ENCODE measurements around the gene KRT39. TPM values are rescaled to one million over a fixed set of nuclear protein-coding genes. Genes with fewer than 3 reads are reported as not detected.

Gene KRT39
- not detected in 2 replicates for total RNA-seq

DNA sequence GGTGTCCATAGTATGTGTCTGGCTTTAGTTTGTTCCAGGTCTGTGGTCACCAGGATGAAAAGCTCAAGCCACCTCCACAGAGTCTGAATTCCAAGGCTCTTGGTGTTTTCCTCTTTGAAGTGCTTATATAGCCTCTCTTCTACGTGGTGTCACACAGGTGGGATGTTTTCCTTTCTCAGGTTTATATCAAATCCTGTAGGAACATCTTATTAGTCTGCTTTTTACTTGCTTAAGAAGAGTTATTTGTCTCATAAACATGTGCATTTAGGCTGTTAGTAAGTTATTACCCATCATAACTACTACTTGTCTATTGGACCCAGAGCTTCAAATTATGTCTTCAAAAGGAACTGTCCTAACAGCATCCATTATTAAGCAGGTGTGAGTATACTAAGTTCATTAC is at the start of gene KRT39:
KRT39 (minus strand) TSS at position 101 of the 400 bp plus-strand sequence; CDS start at position 9, 92 bp downstream.

DNA sequence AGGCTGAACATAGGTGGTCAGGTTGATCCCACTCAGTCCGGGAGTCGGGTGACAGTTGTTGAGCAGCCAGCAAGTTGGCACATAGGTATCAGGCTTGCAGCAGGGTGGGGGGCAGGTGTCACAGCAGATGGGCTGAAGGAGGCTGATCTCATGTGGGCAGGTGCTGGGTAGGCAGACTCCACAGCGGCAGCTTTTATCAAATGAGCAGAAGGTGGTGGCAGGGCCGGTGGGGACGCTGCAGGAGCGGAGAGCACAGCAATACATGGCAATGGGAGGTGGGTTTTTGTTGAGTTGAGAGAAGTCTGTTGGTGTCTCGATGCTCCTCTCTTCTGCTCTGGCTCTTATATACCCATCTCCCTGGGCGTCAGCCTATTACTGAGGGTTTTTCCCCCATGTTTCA is 42.1 kb upstream of the KRT39 start, which contains the start of gene KRTAP3-1:
KRTAP3-1 (minus strand) TSS at position 318 of the 400 bp plus-strand sequence; CDS start at position 264, 54 bp downstream.

DNA sequence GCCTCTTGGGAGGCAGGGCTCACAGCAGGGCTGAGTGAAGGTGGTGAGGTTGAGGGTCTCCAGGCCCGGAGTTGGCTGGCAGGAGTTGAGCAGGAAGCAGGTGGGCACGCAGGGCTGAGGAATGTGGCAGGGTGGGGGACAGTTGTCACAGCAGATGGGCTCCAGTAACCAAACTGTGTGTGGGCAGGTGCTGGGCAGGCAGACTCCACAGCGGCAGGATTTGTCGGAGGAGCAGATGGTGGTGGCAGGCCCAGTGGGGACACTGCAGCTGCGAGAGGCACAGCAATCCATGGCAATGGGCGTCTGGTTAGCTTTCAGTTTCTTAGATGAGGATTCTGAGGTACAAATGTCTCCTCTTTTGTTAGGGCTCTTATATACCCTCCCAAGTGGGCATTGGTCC is 32.8 kb upstream of the KRT39 start, which contains the start of gene KRTAP3-2:
KRTAP3-2 (minus strand) TSS at position 344 of the 400 bp plus-strand sequence; CDS start at position 291, 53 bp downstream.

DNA sequence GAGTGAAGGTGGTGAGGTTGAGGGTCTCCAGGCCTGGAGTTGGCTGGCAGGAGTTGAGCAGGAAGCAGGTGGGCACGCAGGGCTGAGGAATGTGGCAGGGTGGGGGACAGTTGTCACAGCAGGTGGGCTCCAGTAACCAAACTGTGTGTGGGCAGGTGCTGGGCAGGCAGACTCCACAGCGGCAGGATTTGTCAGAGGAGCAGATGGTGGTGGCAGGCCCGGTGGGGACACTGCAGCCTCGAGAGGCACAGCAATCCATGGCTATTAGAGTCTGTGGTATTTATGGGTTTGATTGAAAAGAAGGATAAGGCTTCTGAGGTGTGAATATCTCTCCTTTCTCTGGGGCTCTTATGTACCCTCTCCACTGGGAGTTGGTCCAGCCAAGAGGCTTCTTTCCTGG is 27.1 kb upstream of the KRT39 start, which contains the start of gene KRTAP3-3:
KRTAP3-3 (minus strand) TSS at position 326 of the 400 bp plus-strand sequence; CDS start at position 259, 67 bp downstream.

DNA sequence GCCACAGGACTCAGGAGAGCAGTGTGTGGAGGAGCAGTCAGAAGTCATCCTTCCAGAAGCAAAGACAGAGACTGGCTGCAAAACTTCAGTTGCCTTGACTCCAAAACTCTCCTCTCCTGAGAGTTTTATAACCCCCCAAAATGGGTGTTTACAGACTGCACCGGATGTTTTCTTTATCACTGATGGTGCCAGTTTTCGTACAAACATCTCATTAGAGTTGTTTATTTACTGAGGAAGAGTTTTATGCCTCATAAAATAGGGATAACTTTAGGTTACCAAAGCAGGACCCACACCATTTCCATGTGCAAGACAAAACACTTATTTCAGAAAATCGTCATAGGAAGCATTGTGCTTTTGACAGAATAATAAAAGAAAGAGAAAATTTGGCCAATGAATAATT is 17.5 kb upstream of the KRT39 start, which contains the start of gene KRT40:
KRT40 (minus strand) TSS at position 101 of the 400 bp plus-strand sequence; CDS start at position 48, 53 bp downstream.

DNA sequence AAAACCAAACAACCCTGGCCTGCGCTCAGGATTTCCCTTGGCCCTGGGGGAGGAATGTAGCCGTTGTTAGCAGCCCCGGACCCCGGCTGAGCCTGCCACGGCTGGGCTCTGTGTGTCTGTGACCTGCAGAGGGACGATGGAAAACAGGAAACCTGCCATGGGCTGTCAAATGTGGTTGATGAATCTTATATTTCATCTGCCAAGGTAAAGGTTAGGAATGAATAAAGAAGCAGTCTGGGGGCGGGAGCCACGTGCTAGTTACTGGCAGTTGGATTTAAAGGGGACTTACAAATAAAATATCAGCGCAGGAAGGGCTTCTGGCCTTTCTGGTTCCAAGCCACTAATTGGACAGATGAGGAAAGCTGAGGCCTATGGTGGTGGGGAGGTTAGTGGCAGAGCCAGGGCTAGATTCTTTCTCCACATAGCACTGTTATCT is 29.3 kb downstream of the KRT39 start, which contains the start of gene KRT23:
KRT23 (minus strand) TSS at position 263 of the 436 bp plus-strand sequence. CDS start 1,043 bp downstream, outside the sequence.

Other genes starting within 250 kb of the KRT39 start
- not detected in 2 replicates for gene KRT25, start 211.6 kb downstream of the KRT39 start, total RNA-seq
- gene KRT26, start 194.7 kb downstream of the KRT39 start, total RNA-seq: not detected in 2 replicates
- not detected in 2 replicates for gene KRT27, start 184.4 kb downstream of the KRT39 start, total RNA-seq
- not detected in 2 replicates for gene KRT28, start 167.0 kb downstream of the KRT39 start, total RNA-seq
- 18.0 and 18.8 TPM in 2 replicates for gene KRT10, start 144.3 kb downstream of the KRT39 start, total RNA-seq
- not detected in 2 replicates for gene KRT12, start 99.7 kb downstream of the KRT39 start, total RNA-seq
- gene KRT20, start 81.7 kb downstream of the KRT39 start, total RNA-seq: not detected in 2 replicates
- not detected in 2 replicates for gene KRT23, start 29.3 kb downstream of the KRT39 start, total RNA-seq
- not detected in 2 replicates for gene KRT40, start 17.4 kb upstream of the KRT39 start, total RNA-seq
- gene KRTAP3-3, start 27.2 kb upstream of the KRT39 start, total RNA-seq: not detected in 2 replicates
- gene KRTAP3-2, start 33.0 kb upstream of the KRT39 start, total RNA-seq: not detected in 2 replicates
- gene KRTAP3-1, start 42.2 kb upstream of the KRT39 start, total RNA-seq: not detected in 2 replicates
- gene KRTAP1-5, start 60.3 kb upstream of the KRT39 start, total RNA-seq: not detected in 2 replicates
- gene KRTAP1-4, start 63.2 kb upstream of the KRT39 start, total RNA-seq: not detected in 2 replicates
- gene KRTAP1-3, start 67.9 kb upstream of the KRT39 start, total RNA-seq: not detected in 2 replicates
- not detected in 2 replicates for gene KRTAP1-1, start 74.5 kb upstream of the KRT39 start, total RNA-seq
- not detected in 2 replicates for gene KRTAP2-1, start 80.4 kb upstream of the KRT39 start, total RNA-seq
- gene KRTAP2-2, start 88.3 kb upstream of the KRT39 start, total RNA-seq: not detected in 2 replicates
- gene KRTAP2-3, start 93.2 kb upstream of the KRT39 start, total RNA-seq: not detected in 2 replicates
- gene KRTAP2-4, start 98.9 kb upstream of the KRT39 start, total RNA-seq: not detected in 2 replicates
- not detected in 2 replicates for gene KRTAP4-7, start 117.2 kb upstream of the KRT39 start, total RNA-seq
- not detected in 2 replicates for gene KRTAP4-8, start 131.2 kb upstream of the KRT39 start, total RNA-seq
- not detected in 2 replicates for gene KRTAP4-16, start 135.3 kb upstream of the KRT39 start, total RNA-seq
- gene KRTAP4-9, start 138.4 kb upstream of the KRT39 start, total RNA-seq: not detected in 2 replicates
- not detected in 2 replicates for gene KRTAP4-11, start 151.4 kb upstream of the KRT39 start, total RNA-seq
- gene KRTAP4-12, start 157.2 kb upstream of the KRT39 start, total RNA-seq: not detected in 2 replicates
- gene KRTAP4-6, start 173.6 kb upstream of the KRT39 start, total RNA-seq: not detected in 2 replicates
- not detected in 2 replicates for gene KRTAP4-5, start 182.9 kb upstream of the KRT39 start, total RNA-seq
- not detected in 2 replicates for gene KRTAP4-4, start 193.8 kb upstream of the KRT39 start, total RNA-seq
- gene KRTAP4-3, start 201.3 kb upstream of the KRT39 start, total RNA-seq: not detected in 2 replicates
- not detected in 2 replicates for gene KRTAP4-2, start 211.3 kb upstream of the KRT39 start, total RNA-seq
- not detected in 2 replicates for gene KRTAP4-1, start 218.0 kb upstream of the KRT39 start, total RNA-seq
- not detected in 2 replicates for gene KRTAP9-1, start 222.9 kb upstream of the KRT39 start, total RNA-seq

Measured in pericardium fibroblast (primary cell).